ENCODE measurements around the gene SHISA9.

DNA sequence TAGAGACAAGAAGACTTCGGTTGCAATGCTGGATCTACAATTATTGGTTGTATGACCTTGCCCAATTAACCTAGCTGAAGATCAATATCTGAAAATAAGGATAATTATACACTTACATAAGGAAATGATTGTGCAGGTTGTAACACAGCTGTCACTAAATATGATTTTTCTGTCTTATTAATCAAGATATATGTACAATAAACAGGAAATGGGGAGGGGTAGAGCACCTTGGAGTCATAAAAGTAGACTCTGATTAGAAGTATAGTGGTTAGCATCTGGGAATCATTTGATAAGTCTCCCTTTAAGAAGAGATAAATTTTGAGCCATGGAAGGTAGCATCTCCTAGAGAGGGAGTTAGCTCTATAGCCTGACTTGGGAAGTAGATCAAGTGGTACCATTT is 369.2 kb downstream of the SHISA9 start:
- TF ChIP-seq CTCF (IDR thresholded peaks at IDR 0.05) = no peak
- no peak for TF ChIP-seq POLR2A (IDR thresholded peaks at IDR 0.05)
